Neutrophil (primary cell): ENCODE results near the gene PAPPA2.

ENCODE experiments used
- H3K27ac ChIP-seq: fragments of 200-600 bp; sonication (generic); 2 replicates; pipeline ENCODE4 v1.5.1; 2016; ENCODE audit warnings: mild to moderate bottlenecking, moderate library complexity
- H3K27me3 ChIP-seq: fragments of 200-600 bp; sonication (generic); 2 replicates; pipeline ENCODE4 v1.6.0; 2016; ENCODE audit warnings: mild to moderate bottlenecking
- H3K36me3 ChIP-seq: fragments of 200-600 bp; sonication (generic); 2 replicates; pipeline ENCODE4 v1.5.1; 2017
- H3K4me1 ChIP-seq, 2 experiments: fragments of 200-600 bp in 1 of 2; sonication (generic) in 1 of 2; 1 replicate in 1 of 2; 2 replicates in 1 of 2; pipeline versions ENCODE4 v1.5.1 to v1.6.1; 2013 to 2016; ENCODE audit warnings: low read depth in 1 of 2, low read length in 1 of 2, mild to moderate bottlenecking in 1 of 2, moderate library complexity in 1 of 2; ENCODE audit not compliant: control insufficient read depth in 1 of 2, insufficient read depth in 1 of 2
- H3K4me3 ChIP-seq, 2 experiments: fragments of 200-600 bp in 1 of 2; sonication (generic) in 1 of 2; 1 replicate in 1 of 2; 2 replicates in 1 of 2; pipeline ENCODE4 v1.5.1; 2013 to 2016; ENCODE audit warnings: low read depth in 1 of 2, low read length in 1 of 2, mild to moderate bottlenecking in 1 of 2, moderate library complexity in 1 of 2
- H3K9me3 ChIP-seq: fragments of 200-600 bp; sonication (generic); 2 replicates; pipeline ENCODE4 v1.5.1; 2016
- TF ChIP-seq, protein P1 (sequence below): fragments of 200-600 bp; sonication (generic); IDR thresholded peaks from 2 replicates; pipeline ENCODE4 v1.5.1; 2016; ENCODE audit warnings: antibody characterized with exemption

PAPPA2 gene

DNA sequence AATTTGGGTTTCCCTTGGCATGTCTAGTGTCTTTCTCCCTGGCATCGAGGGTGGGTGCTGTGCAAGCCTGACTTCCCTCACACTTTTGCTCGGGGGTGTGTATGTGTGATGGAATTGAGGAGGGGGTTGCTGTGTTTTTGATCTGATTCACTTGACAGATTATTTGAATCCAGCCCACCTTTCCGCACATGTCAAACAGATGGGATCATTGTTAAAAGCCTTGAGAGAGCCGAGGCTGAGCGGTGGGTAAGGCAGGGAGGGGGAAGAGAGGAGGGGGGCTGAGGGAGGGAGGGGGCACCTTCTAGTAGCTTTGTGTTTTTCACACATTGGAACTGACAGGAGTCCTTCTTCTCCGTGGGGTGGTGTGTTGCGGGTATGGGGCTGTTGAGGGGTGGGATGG lies 90.0 kb downstream of the PAPPA2 start:
- Histone ChIP-seq H3K27me3 (peaks cover 28% of the 10 kb centered on the region), H3K36me3 (no peaks in the 10 kb centered on the region), H3K4me3 (no peak overlapping the region), H3K4me1 (no peaks in the 10 kb centered on the region), H3K9me3 (no peaks in the 10 kb centered on the region), H3K27ac (no peak overlapping the region)
- TF ChIP-seq, protein P1, sequence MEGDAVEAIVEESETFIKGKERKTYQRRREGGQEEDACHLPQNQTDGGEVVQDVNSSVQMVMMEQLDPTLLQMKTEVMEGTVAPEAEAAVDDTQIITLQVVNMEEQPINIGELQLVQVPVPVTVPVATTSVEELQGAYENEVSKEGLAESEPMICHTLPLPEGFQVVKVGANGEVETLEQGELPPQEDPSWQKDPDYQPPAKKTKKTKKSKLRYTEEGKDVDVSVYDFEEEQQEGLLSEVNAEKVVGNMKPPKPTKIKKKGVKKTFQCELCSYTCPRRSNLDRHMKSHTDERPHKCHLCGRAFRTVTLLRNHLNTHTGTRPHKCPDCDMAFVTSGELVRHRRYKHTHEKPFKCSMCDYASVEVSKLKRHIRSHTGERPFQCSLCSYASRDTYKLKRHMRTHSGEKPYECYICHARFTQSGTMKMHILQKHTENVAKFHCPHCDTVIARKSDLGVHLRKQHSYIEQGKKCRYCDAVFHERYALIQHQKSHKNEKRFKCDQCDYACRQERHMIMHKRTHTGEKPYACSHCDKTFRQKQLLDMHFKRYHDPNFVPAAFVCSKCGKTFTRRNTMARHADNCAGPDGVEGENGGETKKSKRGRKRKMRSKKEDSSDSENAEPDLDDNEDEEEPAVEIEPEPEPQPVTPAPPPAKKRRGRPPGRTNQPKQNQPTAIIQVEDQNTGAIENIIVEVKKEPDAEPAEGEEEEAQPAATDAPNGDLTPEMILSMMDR: no peak

DNA sequence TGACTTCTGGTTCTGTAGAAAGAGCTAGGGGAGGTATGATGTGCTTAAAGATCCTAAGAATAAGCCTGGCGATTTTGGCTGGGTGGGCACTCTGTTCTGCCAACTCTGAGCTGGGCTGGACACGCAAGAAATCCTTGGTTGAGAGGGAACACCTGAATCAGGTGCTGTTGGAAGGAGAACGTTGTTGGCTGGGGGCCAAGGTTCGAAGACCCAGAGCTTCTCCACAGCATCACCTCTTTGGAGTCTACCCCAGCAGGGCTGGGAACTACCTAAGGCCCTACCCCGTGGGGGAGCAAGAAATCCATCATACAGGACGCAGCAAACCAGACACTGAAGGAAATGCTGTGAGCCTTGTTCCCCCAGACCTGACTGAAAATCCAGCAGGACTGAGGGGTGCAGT lies 93.3 kb downstream of the PAPPA2 start:
- TF ChIP-seq, protein P1: no peak
- Histone ChIP-seq H3K4me1 (no peaks in the 10 kb centered on the region), H3K27ac (no peak overlapping the region), H3K4me3 (no peak overlapping the region), H3K36me3 (no peaks in the 10 kb centered on the region), H3K9me3 (no peaks in the 10 kb centered on the region), H3K27me3 (peaks cover 28% of the 10 kb centered on the region)

DNA sequence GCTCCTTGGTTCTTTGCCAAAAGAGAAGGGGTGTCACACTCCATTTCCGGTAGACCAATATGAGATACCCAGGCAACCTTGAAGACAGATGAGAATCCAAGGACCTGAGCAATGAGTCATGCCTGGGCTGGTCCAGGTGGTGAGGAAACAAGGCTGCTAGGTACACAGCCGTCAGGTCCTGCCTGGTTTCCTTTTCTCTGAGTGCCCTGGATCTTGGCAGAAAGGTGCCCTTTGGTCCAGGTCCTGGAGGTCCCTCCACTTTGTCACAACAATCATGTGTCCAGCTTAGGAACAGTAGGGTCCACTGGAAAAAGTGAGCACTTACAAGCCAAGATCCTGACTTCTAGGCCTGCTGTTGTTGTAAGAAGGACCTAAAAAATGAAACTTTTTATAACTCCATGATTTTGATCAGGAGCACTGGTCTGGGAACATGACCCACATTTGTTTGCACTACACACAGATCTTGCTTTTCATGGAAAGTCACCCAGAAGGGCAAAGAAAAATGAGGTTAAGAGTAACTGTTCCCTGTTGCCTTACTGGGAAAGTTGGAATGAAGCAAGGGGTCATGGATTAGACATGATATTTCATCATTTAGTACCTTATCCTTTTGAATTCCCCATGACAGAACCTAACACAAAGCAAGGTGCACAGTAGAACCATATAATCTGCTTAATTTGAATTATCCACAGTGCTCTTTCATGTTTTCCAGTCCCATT lies 94.7 kb downstream of the PAPPA2 start:
- no peaks in the 10 kb centered on the region for H3K4me1 ChIP-seq
- H3K4me3 ChIP-seq: no peak overlapping the region
- TF ChIP-seq, protein P1: no peak

DNA sequence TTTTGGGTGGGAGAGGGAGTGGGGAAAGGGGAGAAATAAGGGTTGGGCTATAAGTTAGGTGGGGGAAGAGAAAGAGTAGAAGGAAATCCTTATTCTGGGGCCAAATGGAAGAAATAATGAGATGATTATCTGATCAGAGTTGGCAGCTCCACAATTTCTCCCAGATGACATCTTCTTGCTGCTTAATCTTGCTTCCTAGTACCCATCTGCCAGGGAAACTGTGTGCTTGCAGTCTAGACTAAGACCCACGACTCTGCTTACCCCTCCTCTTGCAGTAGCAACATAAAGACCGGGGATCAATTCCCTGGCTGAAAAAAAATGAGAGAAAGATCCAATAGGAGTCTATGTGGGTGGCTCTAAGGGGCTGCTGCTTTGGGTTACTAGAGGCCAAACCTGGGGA lies 95.6 kb downstream of the PAPPA2 start:
- H3K9me3 ChIP-seq: no peaks in the 10 kb centered on the region
- no peaks in the 10 kb centered on the region for H3K4me1 ChIP-seq
- TF ChIP-seq, protein P1: no peak
- H3K4me3 ChIP-seq: no peak overlapping the region
- H3K27ac ChIP-seq: no peak overlapping the region
- no peaks in the 10 kb centered on the region for H3K36me3 ChIP-seq
- H3K27me3 ChIP-seq: peaks cover 11% of the 10 kb centered on the region

More for the DNA sequence above, 94.7 kb downstream of the PAPPA2 start:
- Histone ChIP-seq H3K36me3 (no peaks in the 10 kb centered on the region), H3K27me3 (peaks cover 19% of the 10 kb centered on the region), H3K27ac (no peak overlapping the region), H3K9me3 (no peaks in the 10 kb centered on the region)

DNA sequence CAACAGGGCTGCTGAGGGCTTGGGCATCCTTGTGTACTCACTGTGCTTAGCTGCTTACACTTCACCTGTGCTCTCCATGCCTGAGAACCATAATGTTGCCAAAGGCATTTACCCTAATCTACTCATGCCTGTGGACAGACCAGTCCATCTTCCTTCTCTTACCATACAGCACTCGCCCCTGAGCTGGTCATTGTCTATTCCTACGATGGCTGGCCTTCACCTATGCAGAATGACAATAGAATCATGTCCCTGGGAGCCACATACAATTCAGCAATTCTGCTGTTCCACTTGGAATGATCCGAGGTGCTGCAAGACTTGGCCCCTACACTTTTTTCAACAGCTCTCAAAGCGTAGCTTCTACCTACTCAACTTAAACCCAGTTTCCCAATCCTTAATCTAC lies 96.5 kb downstream of the PAPPA2 start:
- Histone ChIP-seq H3K27ac (no peak overlapping the region), H3K4me3 (no peak overlapping the region), H3K36me3 (no peaks in the 10 kb centered on the region), H3K27me3 (peaks cover 2% of the 10 kb centered on the region), H3K9me3 (no peaks in the 10 kb centered on the region), H3K4me1 (no peaks in the 10 kb centered on the region)
- TF ChIP-seq, protein P1: no peak
